NCI-H1092 (cell line): Measurements from ENCODE around the gene TMEM120A.

Source experiments
- DNase-seq: peaks from one replicate; lab custom pipeline; 2025; lab: John Stamatoyannopoulos, UW

The TMEM120A gene

DNA sequence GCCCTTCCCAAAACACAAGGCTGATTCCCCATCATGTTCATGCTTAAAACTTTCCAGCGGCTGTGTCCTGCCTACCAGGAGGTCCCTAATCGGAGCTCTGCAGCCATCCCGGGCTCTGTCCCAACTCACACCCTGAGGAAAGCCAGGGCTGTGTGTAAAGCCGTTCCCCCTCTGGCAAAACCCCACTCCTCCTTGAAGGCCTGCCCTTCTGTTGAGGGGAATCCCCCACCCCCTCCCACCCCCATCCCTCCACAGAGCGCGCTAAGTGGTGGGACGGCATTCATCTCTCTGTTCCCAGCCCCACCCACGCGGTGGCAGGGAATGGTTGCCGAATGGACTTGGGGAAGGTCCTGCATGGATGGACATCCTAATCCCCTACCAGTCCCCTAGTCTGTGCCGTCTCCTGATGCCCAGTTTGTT, 667 bp upstream of the TMEM120A start:
- DNase-seq, result no peak

DNA sequence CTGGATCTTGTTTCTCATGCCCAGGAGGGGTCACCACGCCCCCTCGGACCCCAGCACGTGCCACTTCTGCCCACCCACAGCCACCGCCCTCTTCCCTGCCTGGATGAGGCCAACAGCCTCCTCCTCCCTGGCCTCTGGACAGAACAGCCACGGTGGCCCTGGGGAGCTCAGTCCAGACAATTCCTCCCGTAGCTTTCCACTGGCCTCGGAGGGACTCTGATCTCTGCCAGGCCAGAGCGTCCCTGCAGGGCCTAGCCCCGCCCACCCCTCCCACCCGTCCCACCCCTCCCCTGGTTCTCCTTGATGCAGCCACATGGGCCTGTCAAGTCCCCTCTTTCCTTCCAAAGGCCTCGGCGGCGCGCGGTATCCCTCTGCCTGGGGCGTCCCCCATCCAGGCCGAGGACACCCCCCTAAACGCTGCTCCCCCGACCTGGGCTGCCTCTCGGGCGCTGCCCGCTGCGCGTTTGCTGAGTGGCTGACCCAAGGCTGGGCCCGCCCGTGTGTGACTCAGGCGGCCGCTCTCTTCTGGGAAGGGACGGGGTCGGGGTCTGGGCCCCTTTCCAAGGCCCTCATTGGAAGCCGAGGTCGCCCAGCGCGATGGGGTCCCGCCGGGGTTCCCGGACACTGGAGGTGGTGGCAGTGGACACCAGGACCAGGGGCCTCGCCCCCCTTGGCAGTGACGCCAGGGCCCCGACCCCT, 557 bp downstream of the TMEM120A start:
- no peak for DNase-seq

DNA sequence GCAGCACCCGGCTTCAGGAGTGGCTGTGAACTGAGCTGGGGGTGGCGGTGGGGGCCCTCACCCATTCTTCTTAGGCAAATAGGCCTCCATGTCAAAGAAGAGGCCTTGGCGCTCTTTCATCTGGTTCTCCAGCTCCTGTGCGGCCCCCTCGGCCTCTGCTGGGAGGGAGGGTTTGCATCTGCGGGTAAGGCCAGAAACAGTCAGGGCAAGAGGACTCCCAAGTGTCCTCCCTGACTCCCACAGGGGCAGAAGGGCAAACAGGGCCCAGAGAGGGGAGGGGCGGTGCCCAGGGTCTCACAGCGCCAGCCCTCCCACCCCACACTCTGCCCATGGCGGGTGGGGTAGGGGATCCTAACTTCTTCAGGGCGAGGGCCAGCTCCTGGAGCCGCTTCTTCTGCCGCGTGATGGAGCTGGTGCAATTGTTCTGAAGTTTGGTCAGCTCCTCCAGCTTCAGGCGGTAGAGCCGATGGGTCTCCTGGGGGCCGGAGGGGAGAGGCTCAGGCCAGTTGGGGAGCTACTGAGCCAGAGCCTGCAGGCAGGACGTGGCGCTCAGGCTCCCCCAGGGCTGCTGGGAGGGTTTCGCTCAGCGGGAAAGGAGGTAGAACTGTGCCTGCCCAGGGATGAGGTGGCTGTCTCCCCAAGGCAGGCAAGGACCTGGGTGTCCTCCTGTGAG, 2.2 kb downstream of the TMEM120A start:
- no peak for DNase-seq

DNA sequence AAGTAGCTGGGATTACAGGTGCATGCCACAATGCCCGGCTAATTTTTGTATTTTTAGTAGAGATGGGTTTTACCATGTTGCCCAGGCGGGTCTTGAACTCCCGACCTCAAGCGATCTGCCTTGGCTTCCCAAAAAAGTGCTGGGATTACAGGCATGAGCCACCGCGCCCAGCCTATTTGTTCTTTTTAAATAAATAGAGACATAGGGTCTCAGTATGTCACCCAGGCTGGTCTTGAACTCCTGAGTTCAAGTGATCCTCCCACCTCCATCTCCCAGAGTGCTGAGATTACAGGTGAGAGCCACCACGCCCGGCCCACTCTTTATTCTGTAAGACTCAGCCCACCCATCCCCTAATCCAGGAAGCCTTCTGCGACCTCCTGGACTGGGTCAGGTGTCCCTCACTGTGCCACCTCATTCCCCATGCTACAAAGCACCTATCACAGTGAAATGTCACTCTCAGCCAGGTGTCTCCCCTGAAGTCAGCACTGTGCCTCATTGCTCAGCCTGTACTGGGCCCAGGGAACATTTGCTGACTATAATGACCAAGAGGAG, 2.8 kb downstream of the TMEM120A start:
- DNase-seq, result no peak

DNA sequence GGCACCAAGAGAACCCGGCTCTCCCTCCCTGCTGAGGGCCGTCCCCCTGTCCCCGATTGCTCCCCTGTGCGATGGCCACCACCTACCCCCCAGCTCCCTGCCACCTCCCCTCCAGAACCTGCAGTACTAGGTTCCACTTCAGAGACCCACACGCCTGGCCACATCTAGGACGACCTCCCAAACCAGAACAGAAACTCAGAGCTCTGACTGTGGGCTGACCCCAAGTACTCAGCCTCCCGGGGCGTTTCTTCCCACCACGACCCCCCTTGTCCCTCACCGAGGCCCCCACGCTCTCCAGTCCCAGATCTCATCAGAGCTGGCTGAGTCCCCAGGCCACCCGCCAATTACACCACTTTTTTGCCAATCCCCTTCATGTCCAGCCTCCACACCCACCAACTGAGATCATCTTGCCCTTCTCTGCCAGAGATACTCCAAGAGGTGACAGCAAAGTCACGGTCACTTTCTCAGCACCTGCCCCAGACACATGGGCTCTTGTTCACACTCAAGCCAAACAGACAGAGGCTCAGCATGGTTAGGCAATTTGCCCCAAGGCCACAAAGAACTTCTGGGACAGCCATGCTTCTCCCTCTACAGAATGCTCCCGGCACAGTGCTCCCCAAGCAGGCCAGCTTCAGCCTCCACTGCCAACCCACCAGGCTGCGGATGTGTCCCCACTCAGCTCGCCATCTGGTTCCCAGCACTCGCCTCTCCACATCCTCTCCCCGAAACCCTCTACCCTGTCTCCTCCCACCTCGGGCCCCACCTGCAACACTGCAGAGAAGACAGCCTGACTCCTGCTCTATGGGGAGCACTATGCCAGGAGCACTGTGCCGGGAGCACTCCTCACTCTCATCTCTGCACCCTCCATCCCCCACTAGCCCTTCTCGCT, 4.7 kb downstream of the TMEM120A start:
- DNase-seq, result no peak

DNA sequence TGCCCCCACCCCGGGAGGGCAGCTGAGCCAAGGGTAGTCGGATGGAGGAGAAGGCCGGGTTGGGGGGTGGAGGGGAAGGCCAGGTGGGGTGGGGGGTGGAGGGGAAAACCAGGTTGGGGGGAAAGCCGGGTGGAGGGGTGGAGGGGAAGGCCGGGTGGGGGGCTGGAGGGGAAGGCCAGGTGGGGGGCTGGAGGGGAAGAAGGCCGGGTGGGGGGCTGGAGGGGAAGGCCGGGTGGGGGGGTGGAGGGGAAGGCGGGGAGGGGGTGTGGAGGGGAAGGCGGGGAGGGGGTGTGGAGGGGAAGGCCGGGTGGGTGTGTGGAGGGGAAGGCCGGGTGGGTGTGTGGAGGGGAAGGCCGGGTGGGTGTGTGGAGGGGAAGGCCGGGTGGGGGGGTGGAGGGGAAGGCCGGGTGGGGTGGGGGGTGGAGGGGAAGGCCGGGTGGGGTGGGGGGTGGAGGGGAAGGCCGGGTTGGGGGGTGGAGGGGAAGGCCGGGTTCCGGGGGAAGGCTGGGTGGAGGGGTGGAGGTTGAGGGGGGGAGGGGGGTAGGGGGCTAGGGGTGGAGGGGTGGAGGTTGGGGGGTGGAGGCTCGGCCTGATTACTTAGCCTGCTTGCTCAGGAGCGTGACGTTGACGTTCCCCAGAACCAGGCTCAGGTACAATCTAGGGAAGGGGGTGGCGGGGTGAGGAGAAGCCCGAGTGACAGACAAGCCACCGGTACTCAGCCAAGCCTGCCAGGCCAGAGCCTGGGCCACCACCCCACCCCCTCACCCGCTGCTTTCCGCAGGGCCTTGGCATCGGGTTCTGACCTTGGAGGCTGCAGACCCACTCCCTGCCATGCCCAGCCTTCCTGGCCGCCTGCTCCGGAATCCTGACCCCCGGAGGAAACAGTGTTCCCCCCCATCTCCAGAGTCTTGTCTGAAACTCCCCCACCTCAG, 5.6 kb downstream of the TMEM120A start:
- no peak for DNase-seq

DNA sequence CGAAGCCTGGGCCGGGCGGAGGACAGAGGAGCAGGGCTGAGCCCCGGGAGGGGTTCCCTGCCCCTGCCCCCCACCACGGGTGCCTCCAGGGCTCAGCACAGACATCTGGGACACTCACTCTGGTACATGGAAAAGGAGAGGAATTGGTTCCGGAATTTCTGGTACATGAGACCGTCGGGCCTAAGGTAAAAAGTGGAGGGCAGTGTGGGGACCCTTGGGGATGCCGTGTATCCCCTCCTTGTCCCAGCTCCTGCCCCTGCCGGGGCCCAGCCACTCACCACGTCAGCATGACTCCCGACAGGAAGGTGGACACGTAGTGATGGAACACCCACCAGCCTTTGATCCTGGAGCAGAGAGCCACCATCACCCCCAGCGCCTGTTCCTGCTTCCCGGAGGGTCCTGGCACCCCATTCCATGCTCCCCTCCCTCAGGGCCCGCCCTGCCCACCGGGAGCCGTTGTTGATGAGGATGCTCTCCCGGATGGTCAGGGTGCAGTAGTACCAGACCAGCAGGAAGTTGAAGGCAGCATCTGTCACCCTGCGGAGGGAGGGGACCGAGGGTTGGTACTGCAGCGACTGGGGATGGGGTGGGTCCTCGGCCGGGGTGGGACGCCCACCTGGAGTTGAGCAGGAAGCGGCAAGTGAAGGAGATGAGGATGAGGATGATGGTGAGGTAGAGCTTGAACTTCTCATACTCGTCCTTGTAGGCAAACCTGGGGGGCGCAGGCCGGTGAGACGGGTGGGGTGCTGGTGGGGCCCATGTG, 6.4 kb downstream of the TMEM120A start:
- no peak for DNase-seq

DNA sequence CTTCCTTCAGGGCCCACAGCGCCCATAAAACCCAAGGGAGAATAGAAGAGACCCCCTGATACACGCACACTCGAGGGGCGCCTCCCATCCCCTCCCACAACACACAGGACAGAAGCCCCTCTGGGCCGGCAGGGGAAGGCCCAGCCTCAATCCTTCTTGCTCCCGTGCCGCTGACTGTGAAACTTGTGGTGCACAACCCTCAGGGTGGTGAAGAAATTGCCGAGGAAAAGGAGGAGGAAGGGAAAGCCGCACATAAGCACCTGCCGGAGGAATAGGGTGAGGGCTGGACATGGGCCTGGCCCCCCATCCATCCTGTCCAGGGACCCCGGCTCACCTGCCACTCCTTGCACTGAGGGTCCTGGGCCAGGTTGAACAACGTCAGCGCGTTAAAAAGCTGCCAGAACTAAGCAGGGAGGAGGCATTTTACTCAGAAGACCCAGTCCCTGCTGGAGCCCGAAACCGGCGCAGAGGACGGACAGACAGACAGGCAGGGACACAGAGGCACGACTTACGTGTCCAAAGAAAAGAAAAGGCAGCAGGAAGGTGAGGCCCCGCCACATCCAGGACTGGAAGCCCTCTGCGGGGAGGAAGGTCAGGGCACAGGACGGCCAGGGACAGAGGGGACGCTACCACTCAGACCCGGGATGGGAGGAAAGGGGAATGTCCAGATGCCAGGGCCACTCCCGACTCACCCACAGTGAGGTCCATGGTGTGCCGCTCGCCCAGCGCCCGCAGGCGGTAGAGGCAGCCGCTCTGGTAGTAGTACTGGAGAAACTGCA, 7.2 kb downstream of the TMEM120A start:
- no peak for DNase-seq

DNA sequence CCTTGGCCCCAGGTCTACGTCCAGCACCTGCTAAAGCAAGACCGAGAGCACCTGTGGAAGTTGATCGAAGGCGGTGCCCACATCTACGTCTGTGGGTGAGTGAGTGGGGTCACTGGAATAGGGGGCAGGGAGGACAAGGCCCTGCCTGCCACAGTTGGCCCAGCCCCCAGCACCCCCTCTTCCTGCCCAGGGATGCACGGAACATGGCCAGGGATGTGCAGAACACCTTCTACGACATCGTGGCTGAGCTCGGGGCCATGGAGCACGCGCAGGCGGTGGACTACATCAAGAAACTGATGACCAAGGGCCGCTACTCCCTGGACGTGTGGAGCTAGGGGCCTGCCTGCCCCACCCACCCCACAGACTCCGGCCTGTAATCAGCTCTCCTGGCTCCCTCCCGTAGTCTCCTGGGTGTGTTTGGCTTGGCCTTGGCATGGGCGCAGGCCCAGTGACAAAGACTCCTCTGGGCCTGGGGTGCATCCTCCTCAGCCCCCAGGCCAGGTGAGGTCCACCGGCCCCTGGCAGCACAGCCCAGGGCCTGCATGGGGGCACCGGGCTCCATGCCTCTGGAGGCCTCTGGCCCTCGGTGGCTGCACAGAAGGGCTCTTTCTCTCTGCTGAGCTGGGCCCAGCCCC, 8.1 kb downstream of the TMEM120A start:
- DNase-seq, result no peak

DNA sequence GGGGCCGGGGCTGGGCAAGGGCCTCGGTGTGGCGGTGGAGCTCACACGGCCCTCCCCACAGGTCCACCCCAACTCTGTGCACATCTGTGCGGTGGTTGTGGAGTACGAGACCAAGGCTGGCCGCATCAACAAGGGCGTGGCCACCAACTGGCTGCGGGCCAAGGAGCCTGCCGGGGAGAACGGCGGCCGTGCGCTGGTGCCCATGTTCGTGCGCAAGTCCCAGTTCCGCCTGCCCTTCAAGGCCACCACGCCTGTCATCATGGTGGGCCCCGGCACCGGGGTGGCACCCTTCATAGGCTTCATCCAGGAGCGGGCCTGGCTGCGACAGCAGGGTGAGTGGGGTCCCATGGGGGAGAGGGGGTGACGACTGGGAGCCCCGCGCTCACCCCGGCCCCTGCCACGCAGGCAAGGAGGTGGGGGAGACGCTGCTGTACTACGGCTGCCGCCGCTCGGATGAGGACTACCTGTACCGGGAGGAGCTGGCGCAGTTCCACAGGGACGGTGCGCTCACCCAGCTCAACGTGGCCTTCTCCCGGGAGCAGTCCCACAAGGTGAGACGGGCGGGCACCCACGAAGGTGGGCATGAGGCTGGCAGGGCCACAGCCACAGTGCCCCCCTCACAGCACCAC, 8.8 kb downstream of the TMEM120A start:
- DNase-seq, result no peak

DNA sequence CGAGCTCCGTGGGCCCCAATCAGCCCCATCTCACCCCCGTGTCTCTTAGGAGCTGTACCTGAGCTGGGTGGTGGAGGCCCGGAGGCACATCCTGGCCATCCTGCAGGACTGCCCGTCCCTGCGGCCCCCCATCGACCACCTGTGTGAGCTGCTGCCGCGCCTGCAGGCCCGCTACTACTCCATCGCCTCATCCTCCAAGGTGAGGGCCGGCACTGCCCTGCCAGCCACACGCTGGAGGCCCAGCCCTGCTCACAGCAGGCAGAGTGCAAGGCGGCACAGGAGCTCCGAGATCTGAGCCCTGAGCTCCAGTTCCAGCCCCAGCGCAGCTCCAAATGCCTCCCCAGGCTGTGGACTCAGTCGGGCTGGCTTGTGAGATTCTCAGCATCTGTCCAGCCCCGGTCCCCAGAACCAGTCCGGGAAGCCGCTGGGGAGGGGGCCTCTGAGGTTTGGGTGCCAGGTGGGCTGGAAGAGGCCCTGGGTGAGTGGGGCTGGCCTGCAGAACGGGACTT, 9.3 kb downstream of the TMEM120A start:
- DNase-seq, result no peak

DNA sequence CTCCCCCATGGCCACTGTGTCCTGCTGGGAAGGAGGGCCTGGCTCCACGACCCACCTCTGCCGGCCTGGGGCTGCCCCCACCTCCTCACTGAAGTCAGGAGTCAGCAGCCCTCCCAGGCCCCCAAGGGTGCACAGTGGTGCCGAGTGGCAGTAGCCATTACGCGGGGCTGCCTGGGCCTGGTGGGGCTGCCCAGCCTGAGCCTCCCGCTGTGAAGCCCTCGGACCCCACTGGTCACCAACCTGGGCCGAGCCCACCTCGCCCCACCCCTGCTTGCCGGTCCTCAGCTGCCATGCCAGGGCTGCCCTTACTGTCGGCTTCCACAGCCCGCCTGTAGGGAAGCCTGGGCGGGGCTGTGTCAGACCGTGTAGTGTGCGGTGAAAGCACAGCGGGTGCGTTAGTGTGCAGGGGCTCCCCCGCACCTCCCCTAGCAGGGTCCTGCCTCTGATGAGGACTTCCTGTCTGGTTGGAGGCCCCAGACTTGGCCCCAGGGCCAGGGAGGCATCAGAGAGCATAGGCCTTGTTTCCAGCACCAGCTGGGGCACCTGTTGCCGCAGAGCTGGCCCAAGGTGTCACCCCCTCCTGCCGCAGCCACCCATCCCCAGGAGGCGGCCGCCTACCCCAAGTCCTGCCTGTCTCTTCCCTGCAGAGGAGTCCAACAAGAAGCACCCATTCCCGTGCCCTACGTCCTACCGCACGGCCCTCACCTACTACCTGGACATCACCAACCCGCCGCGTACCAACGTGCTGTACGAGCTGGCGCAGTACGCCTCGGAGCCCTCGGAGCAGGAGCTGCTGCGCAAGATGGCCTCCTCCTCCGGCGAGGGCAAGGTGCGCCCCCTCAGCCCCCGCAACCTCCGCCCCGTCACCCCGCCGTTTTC, 10.0 kb downstream of the TMEM120A start:
- no peak for DNase-seq

DNA sequence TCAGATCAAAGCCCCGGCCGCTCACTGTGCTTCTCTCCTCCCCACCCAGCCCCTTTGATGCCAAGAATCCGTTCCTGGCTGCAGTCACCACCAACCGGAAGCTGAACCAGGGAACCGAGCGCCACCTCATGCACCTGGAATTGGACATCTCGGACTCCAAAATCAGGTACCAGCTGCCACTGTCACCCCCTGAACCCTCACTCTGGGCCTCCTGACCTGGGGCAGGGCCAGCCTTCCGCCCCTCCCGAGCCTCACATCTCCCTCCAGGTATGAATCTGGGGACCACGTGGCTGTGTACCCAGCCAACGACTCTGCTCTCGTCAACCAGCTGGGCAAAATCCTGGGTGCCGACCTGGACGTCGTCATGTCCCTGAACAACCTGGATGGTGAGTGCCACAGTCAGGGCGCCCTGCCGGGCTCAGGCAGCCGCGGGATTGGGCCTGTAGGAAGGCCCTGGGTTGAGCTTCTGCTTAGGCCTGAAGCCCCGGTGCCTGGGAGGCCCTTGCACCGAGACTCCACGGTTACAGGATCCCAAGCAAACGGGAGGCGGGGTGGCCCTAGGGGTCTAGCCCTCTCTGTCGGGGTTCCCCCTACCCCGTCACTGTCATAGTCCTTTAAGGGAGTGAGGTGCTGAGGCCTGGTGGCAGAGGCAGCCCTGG, 10.8 kb downstream of the TMEM120A start:
- no peak for DNase-seq

DNA sequence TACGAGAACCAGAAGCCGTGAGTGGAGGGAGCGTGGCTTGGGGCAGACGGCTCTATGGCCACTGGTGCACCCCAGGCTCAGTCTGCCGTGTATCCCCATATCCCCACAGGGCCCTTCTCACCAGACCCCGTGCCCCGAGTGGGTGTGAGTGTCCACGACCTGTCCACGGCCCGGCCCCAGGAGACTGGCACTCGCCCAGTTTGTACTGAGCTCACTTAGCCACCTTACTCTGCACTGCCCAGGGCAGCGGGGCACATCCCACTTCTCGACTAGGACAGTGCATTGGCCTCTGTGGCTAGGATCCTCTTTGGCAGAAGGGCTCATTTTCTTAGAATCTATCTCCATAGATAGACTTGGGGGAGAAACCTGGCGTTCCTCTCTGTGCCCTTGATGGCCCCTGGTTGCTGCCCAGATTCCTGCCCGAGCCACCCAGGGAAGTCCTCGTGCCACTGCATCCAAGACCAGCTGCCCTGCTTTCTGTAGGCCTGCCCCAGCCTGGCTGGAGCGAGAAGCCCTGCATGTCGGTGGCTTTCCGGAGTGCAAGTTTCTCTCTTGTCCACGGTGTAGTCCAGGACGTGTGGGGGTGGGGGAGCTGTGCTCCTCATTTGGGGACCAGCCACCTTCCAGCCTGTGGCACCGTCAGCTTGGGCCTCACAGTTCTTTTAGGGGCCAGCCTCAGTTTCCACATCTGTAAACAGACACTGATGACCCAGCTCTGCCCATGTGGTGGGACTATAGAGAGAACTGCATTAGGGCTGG, 11.9 kb downstream of the TMEM120A start:
- no peak for DNase-seq

DNA sequence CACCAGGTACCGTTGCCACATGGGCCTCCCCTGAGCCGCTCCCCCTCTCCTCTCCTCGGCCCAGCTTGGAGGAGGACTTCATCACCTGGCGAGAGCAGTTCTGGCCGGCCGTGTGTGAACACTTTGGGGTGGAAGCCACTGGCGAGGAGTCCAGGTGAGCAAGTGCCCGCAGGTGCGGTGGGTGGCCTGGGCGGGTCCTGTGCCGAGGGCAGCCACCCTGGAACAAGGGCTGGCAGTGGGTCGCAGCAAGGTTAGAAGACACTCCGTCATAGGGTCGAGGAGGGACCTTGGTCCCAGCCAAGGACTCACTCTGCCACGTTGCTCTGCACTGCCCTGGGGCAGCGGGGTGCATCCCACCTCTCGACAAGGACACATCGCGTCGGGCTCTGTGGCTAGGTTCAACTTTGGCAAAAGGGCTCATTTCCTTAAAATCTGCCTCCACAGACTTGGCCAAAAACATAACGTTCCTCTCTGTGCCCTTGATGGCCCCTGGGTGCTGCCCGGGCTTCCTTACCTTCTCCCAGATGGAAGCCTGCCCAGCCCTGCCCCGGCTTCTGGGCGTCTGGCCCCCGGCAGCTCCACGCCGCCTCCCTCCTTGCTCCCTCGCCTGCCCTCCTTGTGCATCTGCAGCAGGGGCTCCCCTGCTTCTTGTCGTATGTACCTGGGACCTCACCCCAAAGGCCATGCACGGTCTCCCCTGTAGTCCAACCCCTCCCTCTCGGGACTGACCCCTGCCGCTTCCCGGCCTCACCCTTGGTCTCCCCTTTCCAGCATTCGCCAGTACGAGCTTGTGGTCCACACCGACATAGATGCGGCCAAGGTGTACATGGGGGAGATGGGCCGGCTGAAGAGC, 12.7 kb downstream of the TMEM120A start:
- no peak for DNase-seq

DNA sequence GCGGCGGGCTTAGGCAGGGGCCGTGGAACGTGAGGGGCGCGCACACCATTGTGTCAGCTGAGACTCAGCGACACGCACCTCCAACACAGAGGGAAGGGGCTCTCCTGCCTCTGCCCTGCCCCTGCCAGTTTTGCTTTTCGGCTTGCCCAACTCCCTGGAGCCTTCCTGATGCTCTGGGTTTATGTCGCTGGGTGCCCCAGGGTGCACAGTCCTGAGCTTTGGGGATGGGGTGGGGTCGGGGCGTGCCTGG, 13.3 kb downstream of the TMEM120A start:
- DNase-seq, result no peak
